ENCODE results near the gene PRKACA.

The PRKACA gene

DNA sequence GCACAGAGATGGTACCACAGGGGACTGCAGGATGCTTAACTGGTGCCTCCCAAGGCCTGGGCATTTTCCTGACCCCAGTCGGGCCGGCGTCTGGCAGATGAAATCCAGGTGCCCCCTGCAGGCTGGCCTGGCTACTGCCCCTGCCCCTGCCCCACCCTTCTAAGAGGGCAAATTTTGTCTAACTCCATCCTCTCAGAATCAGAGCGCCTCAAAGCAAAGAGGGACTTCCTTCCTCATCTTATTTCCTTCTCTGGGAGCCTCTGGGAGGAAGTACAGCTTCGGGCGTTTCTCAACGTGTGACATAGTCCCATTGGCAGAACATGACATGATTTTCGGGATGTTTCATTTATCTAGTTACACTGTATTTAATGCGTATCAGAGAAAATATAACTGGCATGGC lies 2.7 kb downstream of the PRKACA start:
- H3K4me3 ChIP-seq (ENCODE audit: insufficient read length, low read depth) = no peak overlapping the region
- H3K4me1 ChIP-seq (ENCODE audit: insufficient read depth, insufficient read length) = peaks cover 25% of the 10 kb centered on the region
- no peaks in the 10 kb centered on the region for H3K9me3 ChIP-seq (ENCODE audit: insufficient read depth, low read length)
- TF ChIP-seq SUZ12 (IDR thresholded peaks at IDR 0.05; ENCODE audit: extremely low read depth, insufficient read depth, insufficient read length) (no peak), ZNF274 (IDR thresholded peaks at IDR 0.05; ENCODE audit: low read depth, low read length) (no peak), YY1 (IDR thresholded peaks at IDR 0.05; ENCODE audit: insufficient read depth, insufficient read length) (no peak)
- H3K36me3 ChIP-seq (ENCODE audit: insufficient read depth, insufficient read length, low read length) = peaks cover 4% of the 10 kb centered on the region
- no peaks in the 10 kb centered on the region for H3K27me3 ChIP-seq (ENCODE audit: insufficient read depth, insufficient read length)
- DNase-seq (ENCODE audit: low read depth, low spot score) = no peak
- H3K9ac ChIP-seq (ENCODE audit: insufficient read length, low read depth) = no peak overlapping the region

DNA sequence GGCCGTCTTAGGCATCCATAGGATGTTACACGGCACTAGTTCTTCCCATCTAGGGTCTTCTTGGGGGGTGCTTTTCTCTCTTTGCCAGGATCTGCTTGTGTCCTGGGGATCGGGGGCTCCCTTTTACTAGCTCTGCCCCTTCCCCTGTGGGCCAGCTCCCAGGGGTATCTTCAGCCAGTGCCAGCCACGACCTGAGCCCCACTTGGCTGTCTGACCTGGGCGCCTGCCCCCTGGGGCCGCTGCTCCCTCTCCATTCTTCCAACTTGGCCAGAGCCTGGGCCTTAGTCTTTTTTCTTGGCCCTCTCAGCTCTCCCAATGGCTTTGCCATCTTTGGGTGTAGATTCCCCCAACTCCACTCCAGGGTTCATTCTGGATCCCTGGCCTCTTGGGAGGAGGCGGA lies 3.1 kb downstream of the PRKACA start:
- TF ChIP-seq SUZ12 (IDR thresholded peaks at IDR 0.05; ENCODE audit: extremely low read depth, insufficient read depth, insufficient read length) (no peak), ZNF274 (IDR thresholded peaks at IDR 0.05; ENCODE audit: low read depth, low read length) (no peak), YY1 (IDR thresholded peaks at IDR 0.05; ENCODE audit: insufficient read depth, insufficient read length) (no peak)
- no peaks in the 10 kb centered on the region for H3K27me3 ChIP-seq (ENCODE audit: insufficient read depth, insufficient read length)
- peaks cover under 1% of the 10 kb centered on the region for H3K36me3 ChIP-seq (ENCODE audit: insufficient read depth, insufficient read length, low read length)
- peaks cover 25% of the 10 kb centered on the region for H3K4me1 ChIP-seq (ENCODE audit: insufficient read depth, insufficient read length)
- H3K4me3 ChIP-seq (ENCODE audit: insufficient read length, low read depth) = no peak overlapping the region
- H3K9me3 ChIP-seq (ENCODE audit: insufficient read depth, low read length) = no peaks in the 10 kb centered on the region
- no peak overlapping the region for H3K9ac ChIP-seq (ENCODE audit: insufficient read length, low read depth)
- no peak for DNase-seq (ENCODE audit: low read depth, low spot score)

DNA sequence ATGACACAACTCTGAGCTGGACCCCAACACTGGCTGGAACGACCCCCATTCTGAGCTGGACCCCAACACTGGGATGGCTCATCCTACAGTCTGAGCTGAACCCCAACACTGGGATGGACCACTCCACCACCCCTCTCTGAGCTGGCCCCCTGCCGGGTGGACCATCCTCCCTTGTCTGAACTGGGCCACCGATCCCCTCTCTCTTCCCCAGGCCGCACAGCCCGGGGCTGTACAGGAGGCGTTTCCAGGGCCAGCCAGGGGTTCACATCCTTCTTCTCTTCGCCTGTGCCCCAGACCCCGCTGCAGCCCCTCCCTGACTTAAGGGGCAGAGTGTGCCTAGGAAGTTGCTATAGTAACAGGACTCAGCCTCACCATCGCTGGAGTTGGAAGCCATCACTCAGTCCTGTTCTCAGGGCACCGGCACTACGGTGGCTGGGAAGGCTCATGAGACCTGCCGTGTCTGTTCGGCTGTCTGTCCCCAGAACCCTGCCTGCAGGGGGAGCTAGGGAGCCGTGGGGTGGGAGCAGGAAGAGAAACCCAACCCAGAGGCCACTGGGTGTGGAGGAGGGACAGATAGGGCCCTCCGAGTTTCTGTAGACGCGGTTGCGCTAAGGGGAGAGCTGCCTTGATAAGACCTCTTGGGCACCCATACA lies 3.7 kb downstream of the PRKACA start:
- Histone ChIP-seq H3K27me3 (ENCODE audit: insufficient read depth, insufficient read length) (no peaks in the 10 kb centered on the region), H3K36me3 (ENCODE audit: insufficient read depth, insufficient read length, low read length) (no peaks in the 10 kb centered on the region), H3K4me3 (ENCODE audit: insufficient read length, low read depth) (no peak overlapping the region), H3K9ac (ENCODE audit: insufficient read length, low read depth) (peak overlapping the region; percentile 51), H3K9me3 (ENCODE audit: insufficient read depth, low read length) (no peaks in the 10 kb centered on the region), H3K4me1 (ENCODE audit: insufficient read depth, insufficient read length) (peaks cover 25% of the 10 kb centered on the region)
- TF ChIP-seq ZNF274 (IDR thresholded peaks at IDR 0.05; ENCODE audit: low read depth, low read length) = no peak
- no peak for DNase-seq (ENCODE audit: low read depth, low spot score)

DNA sequence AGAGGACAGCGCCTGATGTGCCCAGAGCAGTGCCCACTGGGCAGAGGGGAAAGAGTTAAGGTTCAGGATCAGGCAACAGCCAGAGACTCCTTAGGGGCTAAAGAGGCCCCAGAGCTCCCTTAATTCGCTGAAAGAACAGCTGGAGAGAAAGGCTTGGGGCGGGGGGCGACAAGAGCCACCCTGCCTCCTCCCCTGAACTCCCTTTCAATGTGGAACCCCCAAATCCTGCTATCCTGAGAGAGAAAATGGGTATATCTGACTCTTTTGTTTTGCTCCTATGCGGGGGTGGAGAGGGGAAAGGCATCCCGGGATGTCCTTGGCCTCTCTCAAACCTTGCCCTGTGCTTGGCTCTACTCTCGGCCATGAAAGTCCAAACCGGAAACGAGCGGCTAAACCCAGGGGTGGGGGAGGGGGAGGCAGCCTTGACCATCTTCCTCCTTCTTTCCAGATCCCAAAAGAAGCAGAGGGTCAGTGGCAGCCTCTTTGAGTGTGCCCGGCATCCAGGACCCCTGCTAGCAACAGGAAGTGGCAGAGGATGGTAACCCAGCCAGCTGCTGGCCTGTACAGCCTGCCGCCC lies 4.7 kb downstream of the PRKACA start:
- Histone ChIP-seq H3K27me3 (ENCODE audit: insufficient read depth, insufficient read length) (no peaks in the 10 kb centered on the region), H3K36me3 (ENCODE audit: insufficient read depth, insufficient read length, low read length) (peaks cover 3% of the 10 kb centered on the region), H3K9me3 (ENCODE audit: insufficient read depth, low read length) (no peaks in the 10 kb centered on the region), H3K9ac (ENCODE audit: insufficient read length, low read depth) (peak overlapping the region; percentile 51), H3K4me1 (ENCODE audit: insufficient read depth, insufficient read length) (peaks cover 25% of the 10 kb centered on the region), H3K4me3 (ENCODE audit: insufficient read length, low read depth) (no peak overlapping the region)
- TF ChIP-seq SUZ12 (IDR thresholded peaks at IDR 0.05; ENCODE audit: extremely low read depth, insufficient read depth, insufficient read length) = no peak
- no peak for TF ChIP-seq ZNF274 (IDR thresholded peaks at IDR 0.05; ENCODE audit: low read depth, low read length)
- TF ChIP-seq YY1 (IDR thresholded peaks at IDR 0.05; ENCODE audit: insufficient read depth, insufficient read length) = no peak
- no peak for DNase-seq (ENCODE audit: low read depth, low spot score)

DNA sequence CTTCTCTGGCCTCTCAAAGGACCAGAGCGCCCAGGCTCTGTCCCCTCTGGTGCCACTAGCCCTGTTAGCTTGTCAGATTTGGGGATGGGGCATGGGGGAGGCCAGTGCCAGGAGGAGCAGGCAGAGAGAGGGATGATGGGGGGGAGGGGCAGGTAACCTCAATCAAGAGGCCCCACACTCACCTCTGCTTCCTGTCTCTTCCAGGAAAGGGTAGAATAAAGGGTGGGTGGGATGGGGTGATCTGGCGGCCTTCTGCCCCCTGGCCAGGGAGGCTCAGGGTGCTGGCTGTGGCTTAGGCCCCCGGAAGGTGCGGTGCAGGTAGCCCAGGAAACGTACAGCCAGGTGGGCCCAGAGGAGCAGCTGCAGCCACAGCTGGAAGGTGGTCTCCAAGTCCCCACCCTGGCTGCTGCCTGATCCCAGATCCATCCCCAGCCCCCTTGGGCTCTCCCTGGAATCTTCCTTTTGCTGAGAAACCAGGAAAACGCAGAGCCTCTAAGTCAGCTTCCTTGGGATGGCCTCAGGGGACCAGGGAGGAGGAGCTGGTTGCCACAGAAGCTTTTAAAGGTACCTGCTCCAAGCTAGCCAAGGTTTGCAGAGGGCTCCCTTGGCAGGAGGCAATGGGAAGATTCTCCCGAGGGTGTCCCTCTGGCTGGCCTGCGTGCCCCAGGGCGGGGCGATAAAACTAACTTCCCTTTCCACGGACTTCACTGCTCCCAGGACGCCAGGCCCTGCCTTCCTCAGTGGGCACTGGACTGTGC lies 5.3 kb downstream of the PRKACA start:
- Histone ChIP-seq H3K9ac (ENCODE audit: insufficient read length, low read depth) (peak overlapping the region; percentile 51), H3K9me3 (ENCODE audit: insufficient read depth, low read length) (no peaks in the 10 kb centered on the region), H3K27me3 (ENCODE audit: insufficient read depth, insufficient read length) (no peaks in the 10 kb centered on the region), H3K36me3 (ENCODE audit: insufficient read depth, insufficient read length, low read length) (peaks cover 6% of the 10 kb centered on the region), H3K4me1 (ENCODE audit: insufficient read depth, insufficient read length) (peaks cover 25% of the 10 kb centered on the region), H3K4me3 (ENCODE audit: insufficient read length, low read depth) (no peak overlapping the region)
- DNase-seq (ENCODE audit: low read depth, low spot score) = no peak
- TF ChIP-seq YY1 (IDR thresholded peaks at IDR 0.05; ENCODE audit: insufficient read depth, insufficient read length) (no peak), ZNF274 (IDR thresholded peaks at IDR 0.05; ENCODE audit: low read depth, low read length) (no peak), SUZ12 (IDR thresholded peaks at IDR 0.05; ENCODE audit: extremely low read depth, insufficient read depth, insufficient read length) (no peak)

DNA sequence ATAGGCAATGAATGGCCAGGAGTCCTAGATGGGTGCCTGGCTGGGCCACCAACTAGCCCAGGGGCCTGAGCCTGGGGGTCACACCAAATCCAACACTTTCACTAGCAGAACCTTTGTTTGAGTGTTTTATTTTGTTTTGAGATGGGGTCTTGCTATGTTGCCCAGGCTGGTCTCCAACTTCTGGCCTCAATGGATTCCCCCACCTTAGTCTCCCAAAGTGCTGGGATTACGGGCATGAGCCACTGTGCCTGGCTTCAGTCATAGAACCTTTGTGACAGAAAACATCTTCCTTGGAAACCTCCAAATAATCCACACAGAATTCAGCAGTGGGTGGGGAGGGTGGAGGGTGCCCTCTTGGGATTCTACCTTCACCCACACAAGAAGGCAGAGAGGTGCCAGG lies 6.1 kb downstream of the PRKACA start:
- no peak for TF ChIP-seq ZNF274 (IDR thresholded peaks at IDR 0.05; ENCODE audit: low read depth, low read length)
- no peak for TF ChIP-seq YY1 (IDR thresholded peaks at IDR 0.05; ENCODE audit: insufficient read depth, insufficient read length)
- no peak for TF ChIP-seq SUZ12 (IDR thresholded peaks at IDR 0.05; ENCODE audit: extremely low read depth, insufficient read depth, insufficient read length)

DNA sequence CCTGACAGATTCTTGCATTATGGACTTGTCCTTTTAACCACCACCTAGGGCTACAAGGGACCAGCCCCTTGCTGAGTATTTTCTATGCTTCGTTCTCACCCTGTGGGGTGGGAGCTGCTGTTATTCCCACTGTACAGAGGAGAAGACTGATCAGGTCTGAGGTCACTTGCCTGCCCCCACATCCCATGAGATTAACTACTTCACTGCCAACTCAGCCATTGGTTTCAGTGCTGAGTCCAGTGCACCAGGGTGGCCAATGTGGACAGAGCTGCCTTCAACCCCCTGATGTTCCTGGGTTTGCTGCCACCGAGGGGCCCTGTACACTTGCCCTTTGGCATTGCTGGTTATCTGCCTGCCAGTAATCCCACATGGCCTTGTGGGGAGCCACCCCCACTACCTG lies 6.9 kb downstream of the PRKACA start:
- DNase-seq (ENCODE audit: low read depth, low spot score) = no peak
- TF ChIP-seq SUZ12 (IDR thresholded peaks at IDR 0.05; ENCODE audit: extremely low read depth, insufficient read depth, insufficient read length) = no peak
- TF ChIP-seq YY1 (IDR thresholded peaks at IDR 0.05; ENCODE audit: insufficient read depth, insufficient read length) = no peak
- TF ChIP-seq ZNF274 (IDR thresholded peaks at IDR 0.05; ENCODE audit: low read depth, low read length) = no peak
- peaks cover 13% of the 10 kb centered on the region for H3K36me3 ChIP-seq (ENCODE audit: insufficient read depth, insufficient read length, low read length)
- no peaks in the 10 kb centered on the region for H3K9me3 ChIP-seq (ENCODE audit: insufficient read depth, low read length)
- H3K27me3 ChIP-seq (ENCODE audit: insufficient read depth, insufficient read length) = no peaks in the 10 kb centered on the region
- no peak overlapping the region for H3K9ac ChIP-seq (ENCODE audit: insufficient read length, low read depth)
- no peak overlapping the region for H3K4me3 ChIP-seq (ENCODE audit: insufficient read length, low read depth)
- H3K4me1 ChIP-seq (ENCODE audit: insufficient read depth, insufficient read length) = peaks cover 21% of the 10 kb centered on the region

More for the DNA sequence above, 6.1 kb downstream of the PRKACA start:
- H3K9me3 ChIP-seq (ENCODE audit: insufficient read depth, low read length) = no peaks in the 10 kb centered on the region
- peaks cover 24% of the 10 kb centered on the region for H3K4me1 ChIP-seq (ENCODE audit: insufficient read depth, insufficient read length)
- H3K9ac ChIP-seq (ENCODE audit: insufficient read length, low read depth) = no peak overlapping the region
- H3K4me3 ChIP-seq (ENCODE audit: insufficient read length, low read depth) = no peak overlapping the region
- no peaks in the 10 kb centered on the region for H3K27me3 ChIP-seq (ENCODE audit: insufficient read depth, insufficient read length)
- H3K36me3 ChIP-seq (ENCODE audit: insufficient read depth, insufficient read length, low read length) = peaks cover 6% of the 10 kb centered on the region
- no peak for DNase-seq (ENCODE audit: low read depth, low spot score)
